Skeletal muscle cell (primary cell): Measurements from ENCODE around the gene ATXN7L1.

ENCODE experiments used
- DNase-seq: peaks from one replicate; pipeline ENCODE4 v3.0.0-alpha.2; 2010; ENCODE audit warnings: low read depth
- H3K4me3 ChIP-seq: 2 replicates; pipeline ENCODE4 v1.5.1; 2011; ENCODE audit warnings: low read depth, mild to moderate bottlenecking, control low read depth, low read length, moderate library complexity

Gene ATXN7L1

GRCh38 chr7:105665684-105666083, 210.7 kb downstream of the ATXN7L1 start:
- no peak overlapping the region for H3K4me3 ChIP-seq
- DNase-seq = no peak

- DNase-seq = no peak
- no peak overlapping the region for H3K4me3 ChIP-seq
Observed at GRCh38 chr7:105664816-105665525, 211.4 kb downstream of the ATXN7L1 start.

DNA sequence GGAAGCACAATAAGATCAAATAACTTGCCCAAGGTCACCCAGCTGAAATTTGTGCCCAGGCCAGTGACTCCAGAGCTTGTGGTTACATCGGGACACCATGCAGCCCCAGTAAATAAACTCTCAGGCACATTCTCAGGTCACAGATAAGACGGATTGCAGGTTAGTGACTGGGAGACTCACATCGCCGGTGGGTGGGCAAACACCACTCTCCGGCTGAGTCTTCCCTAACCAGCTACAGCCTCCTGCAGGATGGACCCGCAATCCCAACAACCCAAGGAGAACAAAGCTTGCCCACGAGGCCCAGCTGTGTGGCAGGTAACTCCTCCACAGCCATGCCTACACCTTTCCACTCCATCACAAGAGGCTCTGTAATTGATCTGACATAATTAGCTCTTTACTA, 213.4 kb downstream of the ATXN7L1 start:
- DNase-seq = no peak

DNA sequence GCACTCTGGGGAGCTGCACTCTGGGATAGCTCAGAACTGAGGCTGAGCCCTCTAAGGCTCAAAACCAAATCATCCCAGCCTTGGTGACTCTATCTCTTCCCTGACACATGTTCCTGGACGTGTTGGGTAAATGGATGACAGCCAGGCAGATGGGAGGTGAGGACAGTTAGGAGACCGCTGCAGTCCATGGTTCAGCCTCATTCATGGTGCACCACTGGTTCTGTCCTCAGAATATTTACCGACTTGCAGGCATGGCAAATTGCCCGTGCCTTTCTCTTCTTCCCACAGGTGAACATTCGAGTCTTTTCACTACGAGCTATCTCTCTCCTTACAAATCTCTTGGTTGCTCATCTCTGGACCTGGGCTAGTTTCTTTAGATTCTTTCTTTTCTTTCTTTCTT, 214.8 kb downstream of the ATXN7L1 start:
- H3K4me3 ChIP-seq = no peak overlapping the region
- no peak for DNase-seq

More for the DNA sequence above, 213.4 kb downstream of the ATXN7L1 start:
- H3K4me3 ChIP-seq = no peak overlapping the region

DNA sequence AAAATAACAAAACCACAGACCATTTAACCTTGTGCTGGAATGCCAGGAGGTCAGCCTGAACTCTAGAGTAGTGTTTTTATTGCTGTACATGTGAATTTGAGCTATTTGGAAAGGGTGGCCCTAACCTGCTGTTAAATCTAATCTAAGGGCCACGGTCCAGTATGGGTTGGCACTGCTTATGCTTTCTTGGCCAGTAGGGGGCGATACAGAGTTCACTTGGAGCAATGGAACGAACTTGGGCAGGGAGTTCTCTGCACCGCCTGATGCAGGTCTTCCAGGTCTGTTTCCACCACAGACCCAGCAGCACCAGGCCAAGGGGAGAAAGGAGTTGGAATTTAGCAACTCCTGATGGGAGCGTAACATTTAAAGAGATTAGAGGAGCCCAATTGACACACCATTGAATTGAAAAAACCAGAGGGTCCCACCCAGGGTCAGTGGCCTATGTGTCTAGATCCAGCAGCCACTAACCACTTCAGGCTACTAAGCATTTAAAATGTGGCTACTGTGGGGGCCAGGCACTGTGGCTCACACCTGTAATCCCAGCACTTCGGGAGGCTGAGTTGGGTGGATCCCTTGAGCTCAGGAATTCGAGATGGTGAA, 219.4 kb downstream of the ATXN7L1 start:
- no peak for DNase-seq
- H3K4me3 ChIP-seq = no peak overlapping the region

- no peak overlapping the region for H3K4me3 ChIP-seq
- DNase-seq = no peak
Observed at GRCh38 chr7:105655500-105656380, 220.7 kb downstream of the ATXN7L1 start.

GRCh38 chr7:105655067-105655466, 221.3 kb downstream of the ATXN7L1 start:
- DNase-seq = peak; percentile 17
- no peak overlapping the region for H3K4me3 ChIP-seq

- H3K4me3 ChIP-seq = no peak overlapping the region
- DNase-seq = no peak
Observed at GRCh38 chr7:105654095-105654686, 222.2 kb downstream of the ATXN7L1 start.

GRCh38 chr7:105653441-105654005, 222.9 kb downstream of the ATXN7L1 start:
- H3K4me3 ChIP-seq = no peak overlapping the region
- no peak for DNase-seq

DNA sequence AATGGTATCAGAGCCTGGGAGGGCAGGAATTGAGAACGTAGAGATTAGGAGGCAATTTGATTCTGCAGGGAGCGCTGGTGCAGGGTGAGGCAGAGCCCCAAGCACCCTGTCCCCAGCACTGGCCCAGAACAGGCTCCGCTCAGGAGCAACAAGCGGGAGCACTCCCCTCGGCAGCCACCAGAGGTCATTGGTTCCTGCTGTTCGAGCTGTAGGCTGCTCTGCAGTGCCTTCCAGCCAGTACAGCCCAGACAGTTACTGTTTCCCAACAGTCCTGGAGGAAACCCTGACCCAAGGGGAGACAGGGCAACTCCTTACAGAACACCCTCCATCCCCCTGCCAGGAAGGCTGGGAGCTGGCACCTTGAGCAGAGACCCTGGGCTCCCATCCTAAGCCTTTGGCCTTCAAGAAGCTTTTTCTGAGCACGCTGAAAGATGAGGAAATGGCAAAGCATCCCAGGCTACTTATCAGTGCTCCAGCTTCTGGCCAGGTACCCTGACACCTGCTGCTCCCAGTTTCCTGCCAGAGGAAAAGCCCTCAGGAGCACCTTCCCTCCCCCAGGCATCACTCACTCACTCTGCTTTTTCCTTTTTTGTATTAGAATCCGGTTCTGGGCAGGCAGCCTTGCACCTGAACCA, 223.9 kb downstream of the ATXN7L1 start:
- H3K4me3 ChIP-seq = no peak overlapping the region
- DNase-seq = peak; percentile 36

DNA sequence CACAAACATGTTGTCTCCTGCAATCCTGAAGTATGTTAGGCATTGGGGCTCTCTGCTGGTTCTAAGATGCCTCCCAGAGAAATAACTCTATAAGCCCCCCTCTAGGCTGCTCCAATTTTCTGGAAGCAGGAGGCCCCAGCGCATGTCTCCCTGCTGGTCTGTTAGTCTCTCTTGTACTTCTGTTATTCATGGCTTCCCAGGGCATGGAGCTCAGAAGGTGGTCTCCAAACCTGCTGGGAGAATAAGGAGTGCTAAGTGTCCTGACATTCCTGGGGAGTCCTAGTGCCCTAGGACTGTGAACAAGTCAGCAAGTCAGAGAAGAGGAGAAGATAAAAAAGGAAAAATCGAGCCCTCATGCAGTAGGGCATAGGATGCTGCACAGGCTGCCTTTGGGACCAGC, 224.6 kb downstream of the ATXN7L1 start:
- no peak overlapping the region for H3K4me3 ChIP-seq
- no peak for DNase-seq

GRCh38 chr7:105650382-105650970, 225.9 kb downstream of the ATXN7L1 start:
- no peak for DNase-seq
- no peak overlapping the region for H3K4me3 ChIP-seq

DNA sequence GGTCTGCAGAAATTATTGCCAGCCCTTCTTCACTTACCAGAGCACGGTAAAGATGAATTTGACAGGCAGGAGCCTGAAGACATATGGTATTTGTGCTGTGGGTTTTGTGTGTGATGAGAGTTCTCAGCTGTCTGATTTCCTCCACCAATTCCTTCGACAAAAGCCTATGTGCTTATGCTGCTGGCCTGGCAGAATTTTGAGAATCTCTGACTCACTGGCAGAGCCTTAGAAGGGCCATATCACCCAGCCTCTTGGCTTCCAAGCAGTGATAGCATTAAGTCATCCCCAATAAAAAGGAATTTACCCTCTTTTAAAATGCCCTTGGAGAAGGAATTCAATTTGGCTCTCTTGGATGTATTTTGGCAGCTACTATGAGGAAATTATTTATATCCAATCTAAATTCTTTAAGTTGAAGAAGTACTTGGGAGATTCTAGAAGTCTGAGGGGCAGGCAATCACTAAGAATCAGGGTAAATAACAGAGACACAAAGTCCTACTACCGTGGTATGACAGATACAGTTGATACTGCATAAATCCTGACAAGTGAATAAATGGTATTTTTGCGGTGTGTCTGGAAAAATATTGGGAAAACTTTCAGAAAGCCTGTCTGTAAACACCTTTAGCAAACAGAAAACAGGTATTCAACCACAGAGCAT, 226.5 kb downstream of the ATXN7L1 start:
- no peak overlapping the region for H3K4me3 ChIP-seq
- DNase-seq = peak; percentile 26

- no peak for DNase-seq
- no peak overlapping the region for H3K4me3 ChIP-seq
Observed at GRCh38 chr7:105648561-105649401, 227.6 kb downstream of the ATXN7L1 start.

DNA sequence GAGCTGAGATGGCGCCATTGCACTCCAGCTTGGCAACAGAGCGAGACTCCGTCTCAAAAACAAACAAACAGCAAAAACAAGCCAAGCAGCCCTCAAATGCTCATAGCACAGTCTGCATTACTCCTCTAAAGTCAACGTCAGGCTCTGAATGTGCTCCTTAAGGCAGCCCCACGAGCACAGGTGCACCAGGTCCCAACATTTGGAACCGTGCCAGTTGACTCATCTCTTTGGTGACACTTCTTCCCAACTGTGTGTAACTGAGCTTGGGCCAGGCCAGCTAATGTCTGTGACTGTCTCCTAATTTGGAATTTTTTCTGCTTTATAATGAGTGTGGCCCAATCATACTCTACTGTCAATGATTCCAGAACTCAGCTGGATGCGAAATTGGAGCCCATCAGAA, 228.8 kb downstream of the ATXN7L1 start:
- DNase-seq = no peak
- no peak overlapping the region for H3K4me3 ChIP-seq

GRCh38 chr7:105644937-105645336, 231.5 kb downstream of the ATXN7L1 start:
- no peak for DNase-seq
- no peak overlapping the region for H3K4me3 ChIP-seq

DNA sequence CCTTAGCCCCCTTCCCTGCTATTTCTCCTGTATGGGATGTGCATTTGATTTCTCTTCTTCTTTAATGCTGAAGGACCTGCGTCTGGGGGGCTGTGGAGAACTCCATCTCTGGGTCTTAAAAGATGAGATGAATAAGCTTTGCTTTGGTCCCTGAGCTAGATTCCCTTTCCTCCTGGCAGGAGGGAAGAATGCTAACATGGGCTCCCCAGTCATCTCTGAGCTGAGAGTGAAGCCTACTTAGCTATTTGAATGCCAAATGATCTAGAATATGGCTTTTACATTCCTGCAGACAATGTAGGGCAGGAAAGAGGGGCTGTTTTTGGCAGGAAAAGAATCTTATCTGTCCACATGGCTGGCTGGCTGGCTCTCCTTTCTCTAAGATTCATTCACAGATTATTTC, 232.5 kb downstream of the ATXN7L1 start:
- no peak overlapping the region for H3K4me3 ChIP-seq
- DNase-seq = no peak

DNA sequence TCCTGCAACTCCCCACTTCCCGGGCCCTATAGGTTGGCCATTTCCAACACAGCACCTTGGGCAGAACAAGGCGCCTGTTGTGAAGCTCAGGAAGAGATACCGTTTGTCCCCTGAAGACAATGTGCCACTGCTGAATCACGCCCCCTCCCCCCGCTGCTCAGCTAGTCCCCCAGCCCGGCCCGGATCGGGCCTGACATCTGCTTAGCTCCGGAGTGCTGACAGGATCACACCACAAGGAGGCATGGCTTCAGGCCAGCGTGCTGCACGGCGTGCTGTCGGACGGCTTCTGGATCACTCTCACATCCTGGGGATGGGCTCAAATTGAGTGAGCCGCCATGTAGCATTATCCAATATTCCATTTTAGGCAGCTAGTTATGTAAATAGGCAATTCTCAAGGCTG, 233.0 kb downstream of the ATXN7L1 start:
- H3K4me3 ChIP-seq = no peak overlapping the region
- DNase-seq = no peak
